PC-3 (cell line): Measurements from ENCODE around the gene PAPSS2. TPM values are rescaled to one million over a fixed set of nuclear protein-coding genes. Genes with fewer than 3 reads are reported as not detected.

Experiments used
- ATAC-seq: fragments of 200-7000 bp; cut with Tn5 transposase; 2 replicates; pipeline ENCODE4 v1.9.1; 2020; ENCODE audit warnings: mild to moderate bottlenecking, moderate library complexity
- BruUV-seq: library from RNA; stranded (reverse); fragments of 400-500 nt; replicated peaks from 2 replicates; lab custom pipeline; 2021; lab: Mats Ljungman, UMichigan
- CTCF ChIA-PET: fragments of 300-600 bp; sonication (Branson Sonifier 250); formaldehyde crosslinking; loops from one replicate; lab custom pipeline; 2022; ENCODE audit warnings: antibody characterized with exemption; lab: Charles Lee
- POLR2A ChIA-PET: fragments of 300-600 bp; sonication (Branson Sonifier 250); formaldehyde crosslinking; loops from one replicate; lab custom pipeline; 2022; ENCODE audit warnings: antibody characterized with exemption; ENCODE audit not compliant: unreplicated experiment; lab: Charles Lee
- DNase-seq: peaks from one replicate; pipeline ENCODE4 v3.0.0-alpha.2; 2015
- H2AFZ ChIP-seq: fragments of 300-600 bp; sonication (generic); 2 replicates; pipeline ENCODE4 v1.6.0; 2016; ENCODE audit warnings: antibody characterized with exemption, low read length
- H3F3A ChIP-seq: fragments of 300-600 bp; sonication (generic); one replicate; pipeline ENCODE4 v1.6.0; 2017; ENCODE audit warnings: antibody characterized with exemption, low read length, control low read depth, mild to moderate bottlenecking; ENCODE audit not compliant: unreplicated experiment
- H3K27ac ChIP-seq: fragments of 300-600 bp; sonication (generic); 2 replicates; pipeline ENCODE4 v1.5.1; 2016; ENCODE audit warnings: mild to moderate bottlenecking, low read length
- H3K27me3 ChIP-seq: fragments of 300-600 bp; sonication (generic); 2 replicates; pipeline ENCODE4 v1.6.1; 2016; ENCODE audit warnings: low read length, mixed read lengths
- H3K36me3 ChIP-seq: fragments of 300-600 bp; sonication (generic); 2 replicates; pipeline ENCODE4 v1.6.1; 2016; ENCODE audit warnings: low read depth, mixed run types, low read length, mixed read lengths
- H3K4me1 ChIP-seq: fragments of 300-600 bp; sonication (generic); 2 replicates; pipeline ENCODE4 v1.5.1; 2016; ENCODE audit warnings: low read length; ENCODE audit not compliant: insufficient read depth
- H3K4me2 ChIP-seq: fragments of 300-600 bp; sonication (generic); 2 replicates; pipeline ENCODE4 v1.6.0; 2016; ENCODE audit warnings: low read length
- H3K4me3 ChIP-seq: fragments of 300-600 bp; sonication (generic); 2 replicates; pipeline ENCODE4 v1.5.1; 2016; ENCODE audit warnings: mild to moderate bottlenecking, low read length, mixed read lengths
- H3K79me2 ChIP-seq: fragments of 300-600 bp; sonication (generic); 2 replicates; pipeline ENCODE4 v1.6.1; 2017; ENCODE audit warnings: low read length, mixed read lengths
- H3K9ac ChIP-seq: fragments of 300-600 bp; sonication (generic); 2 replicates; pipeline ENCODE4 v1.6.0; 2016; ENCODE audit warnings: mild to moderate bottlenecking, low read length
- H3K9me2 ChIP-seq: fragments of 300-600 bp; sonication (generic); replicated peaks from 2 replicates; pipeline ENCODE4 v1.6.1; 2016; ENCODE audit warnings: mixed run types, low read length, mixed read lengths
- H3K9me3 ChIP-seq: fragments of 300-600 bp; sonication (generic); 2 replicates; pipeline ENCODE4 v1.6.1; 2016; ENCODE audit warnings: low read length, mixed read lengths
- H4K20me1 ChIP-seq: fragments of 300-600 bp; sonication (generic); 2 replicates; pipeline ENCODE4 v1.6.1; 2016; ENCODE audit warnings: low read length, mixed read lengths
- CTCF ChIP-seq: fragments of 300-600 bp; sonication (generic); conservative IDR thresholded peaks from 2 replicates; pipeline ENCODE4 v1.5.1; 2017; ENCODE audit warnings: antibody characterized with exemption, low read depth, mild to moderate bottlenecking, low read length
- EZH2 ChIP-seq: fragments of 300-600 bp; sonication (generic); IDR thresholded peaks from one replicate; pipeline ENCODE4 v1.6.1; 2017; ENCODE audit warnings: antibody characterized with exemption, mild to moderate bottlenecking, low read length; ENCODE audit not compliant: unreplicated experiment
- EZH2phosphoT487 ChIP-seq: fragments of 300-600 bp; sonication (generic); IDR thresholded peaks from 2 replicates; pipeline ENCODE4 v1.6.1; 2018; ENCODE audit warnings: mild to moderate bottlenecking, antibody characterized with exemption, low read length, borderline replicate concordance
- intact Hi-C: fragments of 100-400 bp; cut with micrococcal nuclease; formaldehyde crosslinking; loops from 2 replicates; pipeline ENCODE4 v1.9.0; 2023
- total RNA-seq: library from RNA; depleted of rRNA; stranded (reverse); fragments of >200 nt; gene quantifications from 2 replicates; pipeline ENCODE4 v1.2.3, GENCODE V29; 2014

PAPSS2 gene
- total RNA-seq, 1 experiment from 2014 or later: 16.4 TPM

GRCh38 chr10:87702260-87702972 lies 42.7 kb downstream of the PAPSS2 start:
- H3K27ac ChIP-seq: no peak overlapping the region
- ChIA-PET CTCF (no interaction called here), POLR2A (no interaction called here)
- no peaks in the 10 kb centered on the region for H3K9me2 ChIP-seq
- no peaks in the 10 kb centered on the region for H3K79me2 ChIP-seq
- no peak for ATAC-seq
- no peaks in the 10 kb centered on the region for H3K36me3 ChIP-seq
- H3K27me3 ChIP-seq: no peaks in the 10 kb centered on the region
- H3F3A ChIP-seq: no peaks in the 10 kb centered on the region
- intact Hi-C loops: no loop called here
- no peak for DNase-seq
- H3K9me3 ChIP-seq: no peaks in the 10 kb centered on the region
- H3K9ac ChIP-seq: no peak overlapping the region
- no TSS peak for BruUV-seq
- peaks cover 34% of the 10 kb centered on the region for H3K4me1 ChIP-seq
- H3K4me2 ChIP-seq: no peak overlapping the region
- no peak overlapping the region for H3K4me3 ChIP-seq
- no peak overlapping the region for H2AFZ ChIP-seq
- TF ChIP-seq EZH2phosphoT487 (no peak), EZH2 (no peak), CTCF (no peak)
- no peaks in the 10 kb centered on the region for H4K20me1 ChIP-seq

GRCh38 chr10:87702973-87703294 lies 43.3 kb downstream of the PAPSS2 start:
- Histone ChIP-seq H3K27me3 (no peaks in the 10 kb centered on the region), H2AFZ (no peak overlapping the region), H3K27ac (no peak overlapping the region), H3K9me2 (no peaks in the 10 kb centered on the region), H3K4me1 (peaks cover 34% of the 10 kb centered on the region), H3F3A (no peaks in the 10 kb centered on the region), H4K20me1 (no peaks in the 10 kb centered on the region), H3K4me2 (no peak overlapping the region), H3K4me3 (no peak overlapping the region), H3K79me2 (no peaks in the 10 kb centered on the region), H3K9me3 (no peaks in the 10 kb centered on the region), H3K36me3 (no peaks in the 10 kb centered on the region), H3K9ac (no peak overlapping the region)
- BruUV-seq: no TSS peak
- ChIA-PET POLR2A (no interaction called here), CTCF (no interaction called here)
- intact Hi-C loops: no loop called here
- TF ChIP-seq EZH2phosphoT487 (no peak), EZH2 (no peak), CTCF (no peak)
- DNase-seq: no peak
- no peak for ATAC-seq

- ATAC-seq (no peak), DNase-seq (no peak)
- Histone ChIP-seq H3K4me2 (no peak overlapping the region), H3K4me1 (peaks cover 34% of the 10 kb centered on the region), H4K20me1 (no peaks in the 10 kb centered on the region), H3K79me2 (no peaks in the 10 kb centered on the region), H3F3A (no peaks in the 10 kb centered on the region), H3K9me2 (no peaks in the 10 kb centered on the region), H3K27ac (no peak overlapping the region), H3K36me3 (no peaks in the 10 kb centered on the region), H3K9me3 (no peaks in the 10 kb centered on the region), H3K4me3 (no peak overlapping the region), H2AFZ (no peak overlapping the region), H3K9ac (no peak overlapping the region), H3K27me3 (no peaks in the 10 kb centered on the region)
- ChIA-PET CTCF (no interaction called here), POLR2A (no interaction called here)
- intact Hi-C loops: no loop called here
- TF ChIP-seq EZH2 (no peak), EZH2phosphoT487 (no peak), CTCF (no peak)
- no TSS peak for BruUV-seq
Measured at GRCh38 chr10:87703771-87704170, 44.1 kb downstream of the PAPSS2 start.
